HG03045 (cell line): Measurements from ENCODE around the gene RPL18.
A peak's percentile ranks its signal among the peaks of the same experiment; 100 is the strongest.

Experiments
- ATAC-seq: cut with Tn5 transposase; IDR thresholded peaks from one replicate; pipeline ENCODE4 v1.9.1; 2021; ENCODE audit warnings: mild to moderate bottlenecking, moderate library complexity; ENCODE audit not compliant: unreplicated experiment

The RPL18 gene

DNA sequence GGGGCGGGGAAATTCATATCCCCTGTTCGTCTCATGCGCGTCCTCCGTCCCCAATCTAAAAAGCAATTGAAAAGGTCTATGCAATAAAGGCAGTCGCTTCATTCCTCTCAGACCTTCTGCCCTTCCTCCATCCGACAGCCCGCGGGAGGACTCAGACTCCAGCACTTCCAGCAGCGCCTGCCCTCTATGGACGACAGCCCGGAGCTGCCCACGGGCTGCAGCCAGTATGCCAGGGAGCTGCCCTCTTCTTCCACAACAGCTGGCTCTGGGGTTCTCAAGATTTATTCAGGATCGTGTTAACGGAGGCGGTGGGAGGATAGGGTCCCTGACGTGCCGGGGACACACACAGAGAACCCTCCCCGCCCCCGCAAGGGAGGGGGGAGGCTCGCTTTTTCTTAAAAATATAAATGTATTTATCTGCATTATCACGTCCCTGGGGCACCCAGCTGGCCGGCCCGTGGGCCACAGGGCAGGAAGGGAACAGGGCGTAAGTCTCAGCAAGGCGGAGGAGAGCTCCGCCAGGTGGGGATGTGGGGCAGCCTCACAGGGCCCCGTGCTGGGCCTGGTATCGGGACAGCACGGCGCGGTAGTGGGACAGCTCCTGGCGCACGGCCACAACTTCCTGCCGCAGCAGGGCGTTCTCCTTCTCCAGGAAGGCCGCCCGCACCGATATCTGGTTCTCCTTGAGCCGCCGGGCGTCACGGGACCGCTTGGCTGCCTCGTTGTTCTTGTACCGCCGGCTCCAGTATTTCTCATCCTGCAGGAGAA is 11.5 kb upstream of the RPL18 start:
- ATAC-seq, result no peak

DNA sequence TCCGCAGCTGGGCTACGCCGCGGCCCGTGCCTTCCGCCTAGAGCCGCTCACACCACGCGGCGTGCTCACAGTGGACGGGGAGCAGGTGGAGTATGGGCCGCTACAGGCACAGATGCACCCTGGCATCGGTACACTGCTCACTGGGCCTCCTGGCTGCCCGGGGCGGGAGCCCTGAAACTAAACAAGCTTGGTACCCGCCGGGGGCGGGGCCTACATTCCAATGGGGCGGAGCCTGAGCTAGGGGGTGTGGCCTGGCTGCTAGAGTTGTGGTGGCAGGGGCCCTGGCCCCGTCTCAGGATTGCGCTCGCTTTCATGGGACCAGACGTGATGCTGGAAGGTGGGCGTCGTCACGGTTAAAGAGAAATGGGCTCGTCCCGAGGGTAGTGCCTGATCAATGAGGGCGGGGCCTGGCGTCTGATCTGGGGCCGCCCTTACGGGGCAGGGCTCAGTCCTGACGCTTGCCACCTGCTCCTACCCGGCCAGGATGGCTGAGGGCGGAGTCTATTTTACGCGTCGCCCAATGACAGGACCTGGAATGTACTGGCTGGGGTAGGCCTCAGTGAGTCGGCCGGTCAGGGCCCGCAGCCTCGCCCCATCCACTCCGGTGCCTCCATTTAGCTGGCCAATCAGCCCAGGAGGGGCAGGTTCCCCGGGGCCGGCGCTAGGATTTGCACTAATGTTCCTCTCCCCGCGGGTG is 10.8 kb upstream of the RPL18 start:
- no peak for ATAC-seq

DNA sequence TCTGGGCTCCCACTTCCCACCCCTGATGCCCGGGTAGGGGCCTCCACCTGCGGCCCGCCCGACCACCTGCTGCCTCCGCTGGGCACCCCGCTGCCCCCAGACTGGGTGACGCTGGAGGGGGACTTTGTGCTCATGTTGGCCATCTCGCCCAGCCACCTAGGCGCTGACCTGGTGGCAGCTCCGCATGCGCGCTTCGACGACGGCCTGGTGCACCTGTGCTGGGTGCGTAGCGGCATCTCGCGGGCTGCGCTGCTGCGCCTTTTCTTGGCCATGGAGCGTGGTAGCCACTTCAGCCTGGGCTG is 10.3 kb upstream of the RPL18 start:
- ATAC-seq, result no peak

GRCh38 chr19:48628486-48629296 is 9.7 kb upstream of the RPL18 start:
- ATAC-seq, result no peak

GRCh38 chr19:48627865-48628314 is 8.9 kb upstream of the RPL18 start:
- no peak for ATAC-seq

DNA sequence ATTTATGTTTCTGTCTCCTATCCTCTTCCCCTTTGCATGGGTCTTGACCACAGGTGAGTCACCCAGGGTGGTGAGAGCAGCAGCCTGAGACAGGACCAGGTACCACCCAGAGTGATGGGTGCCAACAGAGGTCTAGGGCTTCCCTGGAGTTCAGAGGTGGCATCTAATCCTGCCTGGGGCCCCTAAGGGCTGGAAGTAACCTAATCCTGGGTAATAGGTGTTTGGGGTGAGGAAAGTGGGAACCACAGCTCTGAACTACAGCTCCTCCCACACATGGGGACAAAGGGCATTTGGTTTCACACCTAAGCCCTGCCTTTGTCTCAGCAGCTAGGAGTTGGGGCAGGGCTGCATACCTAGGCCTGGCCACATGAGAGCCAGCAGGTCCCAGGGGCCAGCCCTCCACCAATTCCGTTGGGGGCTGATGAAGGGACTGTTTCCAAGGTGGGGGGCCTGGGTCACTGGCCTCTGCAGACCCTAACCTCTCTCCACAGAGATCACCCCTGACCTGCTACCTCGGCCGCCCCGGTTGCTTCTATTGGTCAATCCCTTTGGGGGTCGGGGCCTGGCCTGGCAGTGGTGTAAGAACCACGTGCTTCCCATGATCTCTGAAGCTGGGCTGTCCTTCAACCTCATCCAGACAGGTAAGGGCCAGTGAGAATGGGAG is 8.4 kb upstream of the RPL18 start:
- ATAC-seq, result no peak

DNA sequence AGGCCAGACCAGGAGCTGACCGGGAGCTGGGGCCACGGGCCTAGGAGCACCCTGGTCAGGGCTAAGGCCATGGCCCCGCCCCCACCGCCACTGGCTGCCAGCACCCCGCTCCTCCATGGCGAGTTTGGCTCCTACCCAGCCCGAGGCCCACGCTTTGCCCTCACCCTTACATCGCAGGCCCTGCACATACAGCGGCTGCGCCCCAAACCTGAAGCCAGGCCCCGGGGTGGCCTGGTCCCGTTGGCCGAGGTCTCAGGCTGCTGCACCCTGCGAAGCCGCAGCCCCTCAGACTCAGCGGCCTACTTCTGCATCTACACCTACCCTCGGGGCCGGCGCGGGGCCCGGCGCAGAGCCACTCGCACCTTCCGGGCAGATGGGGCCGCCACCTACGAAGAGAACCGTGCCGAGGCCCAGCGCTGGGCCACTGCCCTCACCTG is 6.9 kb upstream of the RPL18 start:
- ATAC-seq, result no peak

DNA sequence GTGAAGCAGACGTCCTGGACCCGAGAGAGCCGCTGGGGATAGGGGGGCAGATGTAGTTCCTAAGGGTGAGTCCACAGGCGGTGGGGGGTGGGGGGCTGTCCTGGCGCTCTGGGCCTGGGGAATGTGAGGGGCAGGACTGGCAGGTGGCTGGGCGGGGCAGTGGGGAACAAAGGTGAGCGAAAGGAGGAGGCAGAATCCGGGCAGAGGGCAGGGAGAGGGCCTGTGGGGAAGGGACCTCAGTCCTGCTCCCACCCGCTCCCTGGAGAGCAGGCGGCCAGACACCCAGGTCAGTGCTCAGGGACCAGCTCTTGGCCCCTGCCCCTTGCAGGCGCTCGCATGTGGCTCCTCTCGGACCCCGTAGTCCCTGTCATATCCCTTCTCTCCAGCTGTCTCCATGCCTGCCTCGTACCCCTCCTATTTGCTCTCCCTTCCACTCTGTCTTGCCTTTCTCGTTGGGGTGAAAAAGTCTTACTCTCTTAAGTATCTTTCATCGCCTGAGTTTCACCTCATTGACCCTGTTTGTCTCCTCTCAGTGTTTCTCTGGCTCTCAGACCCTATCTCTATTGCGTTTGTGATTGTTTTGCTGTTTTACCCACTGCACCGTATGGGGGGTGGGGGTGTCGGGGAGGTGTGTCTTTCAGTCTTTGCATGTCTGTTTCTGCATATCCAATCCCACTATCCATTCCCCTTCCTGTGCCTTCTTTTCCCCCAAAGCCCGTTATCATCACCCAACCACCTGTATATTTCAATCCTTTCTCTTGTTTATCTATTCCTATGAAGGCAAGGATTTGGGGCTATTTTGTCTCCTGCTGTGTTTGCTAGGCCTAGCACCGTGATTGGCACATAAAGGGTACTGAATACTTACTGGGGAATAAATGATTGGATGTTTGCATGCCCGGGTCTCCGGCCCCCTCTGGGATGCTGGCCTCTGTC is 6.1 kb upstream of the RPL18 start:
- ATAC-seq, result no peak

DNA sequence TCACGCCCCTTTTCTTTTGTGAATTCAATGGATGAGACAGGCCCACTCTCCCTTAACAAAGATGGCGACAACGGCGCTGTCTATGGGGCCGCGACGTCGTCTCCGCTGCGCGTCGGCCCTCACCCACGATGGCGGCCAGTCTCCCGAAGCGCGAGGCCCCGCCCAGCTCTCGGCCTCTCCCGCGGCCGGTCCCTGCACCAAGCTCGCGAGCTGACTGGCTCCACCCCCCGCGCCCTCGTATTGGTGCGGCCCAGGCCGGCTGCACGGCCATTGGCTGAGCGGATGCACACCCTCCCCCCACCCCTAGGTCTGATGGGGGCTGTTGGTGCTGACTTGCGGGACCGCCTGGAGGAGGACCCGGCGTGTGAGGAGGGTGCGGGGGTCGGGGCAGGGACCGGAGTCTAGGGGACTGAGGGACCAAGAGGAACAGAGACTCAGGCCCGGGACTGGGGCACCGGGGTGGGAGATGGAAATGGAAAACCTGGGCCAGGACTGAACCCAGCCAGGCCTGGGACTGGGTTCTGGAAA is 5.2 kb upstream of the RPL18 start:
- peak; percentile 57 for ATAC-seq

- ATAC-seq, result no peak
Measured at GRCh38 chr19:48623556-48624066, 4.6 kb upstream of the RPL18 start.

DNA sequence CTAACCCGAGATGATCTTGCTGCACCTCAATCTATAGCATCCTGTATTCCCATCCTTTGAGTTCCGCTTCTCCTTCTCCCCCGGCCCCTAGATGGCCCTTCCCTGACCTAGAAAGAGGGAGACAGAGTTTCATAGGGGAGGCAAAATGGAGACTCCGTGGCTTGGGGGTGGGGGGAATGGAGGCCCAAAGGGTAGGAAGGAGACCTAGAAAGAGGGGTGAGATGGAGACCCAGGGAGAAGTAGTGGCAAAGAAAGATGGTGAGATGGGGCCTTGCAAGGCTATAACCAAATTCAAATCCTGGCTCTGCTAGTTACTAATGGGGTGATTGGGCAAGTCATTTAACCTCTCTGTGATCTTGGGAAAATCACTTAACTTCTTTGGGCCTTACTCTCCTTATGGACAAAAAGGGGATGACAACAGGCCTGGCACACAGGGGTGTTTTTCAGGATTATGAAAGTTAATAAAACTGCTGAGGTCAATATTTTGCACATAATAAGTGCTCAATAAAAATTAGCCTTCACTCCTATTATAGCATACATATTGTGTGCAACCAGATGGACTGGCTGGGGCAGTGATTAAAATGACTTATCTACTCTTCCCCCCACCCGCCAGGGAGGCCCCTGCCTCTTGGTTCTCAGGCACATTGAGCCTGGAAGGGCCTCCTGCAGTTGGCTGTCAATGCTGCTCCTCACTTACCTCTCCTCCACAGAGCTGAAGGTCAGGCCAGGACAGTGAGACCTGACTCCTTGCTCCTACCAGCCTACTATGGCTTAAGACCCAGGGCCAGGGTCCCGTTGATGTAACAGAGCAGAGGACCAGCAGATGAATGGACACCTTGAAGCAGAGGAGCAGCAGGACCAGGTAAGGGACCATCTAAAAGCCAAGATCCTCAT is 961 bp upstream of the RPL18 start:
- ATAC-seq, result no peak

DNA sequence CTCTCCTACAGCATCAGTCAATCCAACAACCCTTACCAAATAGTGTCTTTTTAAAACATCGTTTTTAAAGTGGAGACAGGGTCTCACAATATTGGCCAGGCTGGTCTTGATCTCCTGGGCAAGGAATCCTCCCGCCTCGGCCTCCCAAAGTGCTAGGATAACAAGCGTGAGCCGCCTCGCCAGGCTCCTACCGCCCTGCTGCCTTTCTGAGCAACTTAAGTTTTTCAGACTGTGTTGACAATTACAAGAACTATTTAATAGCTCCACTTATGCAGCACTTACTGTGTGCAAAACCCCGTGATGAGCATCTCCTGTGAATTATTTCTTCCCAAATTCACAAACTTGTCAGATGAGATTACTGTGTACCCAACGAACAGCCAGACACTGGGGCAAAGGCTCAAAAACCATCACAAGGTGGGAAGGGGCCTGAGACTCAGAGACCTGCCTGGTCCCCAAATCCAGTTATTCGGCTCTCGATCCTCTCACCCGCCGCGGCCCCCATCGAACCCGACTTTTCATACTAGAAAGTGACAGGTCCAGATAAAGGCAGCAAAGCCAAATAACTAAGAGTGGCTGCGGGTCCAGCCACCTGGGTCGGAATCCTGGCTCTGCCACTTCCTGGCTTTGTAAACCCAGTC is 581 bp downstream of the RPL18 start:
- ATAC-seq, result no peak

DNA sequence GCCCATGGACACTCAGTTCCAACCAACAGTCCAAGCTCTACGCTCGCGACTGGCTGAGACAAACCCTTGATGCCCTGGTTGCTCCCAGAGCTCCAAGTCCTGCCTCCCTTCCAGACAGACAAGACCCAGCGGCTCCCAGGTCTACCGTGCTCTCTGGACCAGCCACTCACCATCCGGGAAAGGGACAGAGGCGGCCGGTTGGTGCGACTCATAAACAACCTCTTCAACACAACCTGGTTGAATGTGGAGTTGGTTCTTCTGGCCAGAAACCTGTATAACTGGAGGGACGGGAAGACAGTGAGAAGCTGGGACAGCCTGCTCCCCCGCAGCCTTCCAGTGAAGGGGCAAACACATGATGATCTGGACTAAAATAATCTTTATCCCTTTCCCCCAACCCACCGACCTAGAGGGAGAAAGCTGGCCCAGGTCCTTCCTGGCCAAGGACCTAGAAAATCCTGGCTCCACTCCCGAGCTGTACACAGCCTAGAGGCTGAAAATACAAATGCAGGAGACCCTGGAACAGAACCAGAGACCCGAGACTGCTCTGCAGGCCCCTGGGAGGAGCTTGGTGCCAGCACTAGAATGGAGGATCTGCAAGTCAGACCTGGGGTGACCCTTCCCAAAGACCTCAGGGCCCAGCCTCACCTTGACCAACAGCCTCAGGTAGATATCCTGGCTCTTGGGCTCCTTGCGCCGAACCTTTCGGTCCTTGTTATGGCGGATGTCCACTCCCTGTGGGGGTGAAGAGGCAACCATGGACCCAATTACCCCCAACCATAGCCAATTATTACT is 1.6 kb downstream of the RPL18 start:
- ATAC-seq, result no peak

GRCh38 chr19:48616491-48617056 is 2.4 kb downstream of the RPL18 start:
- ATAC-seq, result no peak

- ATAC-seq, result no peak
Measured at GRCh38 chr19:48616041-48616436, 2.9 kb downstream of the RPL18 start.

GRCh38 chr19:48615231-48616040 is 3.5 kb downstream of the RPL18 start:
- no peak for ATAC-seq
